HG03280 (cell line): ENCODE data around the gene UST.
"Not testable (repeated sequence)": the region's sequence is repeated elsewhere in the genome, so short reads cannot be mapped to it uniquely, and the experiment has no call there.

Experiments used
- ATAC-seq: cut with Tn5 transposase; IDR thresholded peaks from one replicate; pipeline ENCODE4 v1.9.1; 2021; ENCODE audit warnings: mild to moderate bottlenecking, moderate library complexity; ENCODE audit not compliant: unreplicated experiment

The UST gene

GRCh38 chr6:148735989-148736388 lies 10.8 kb upstream of the UST start:
- ATAC-seq: no peak

GRCh38 chr6:148736774-148737412 lies 9.9 kb upstream of the UST start:
- ATAC-seq: no peak

GRCh38 chr6:148737806-148738205 lies 9.0 kb upstream of the UST start:
- no peak for ATAC-seq

DNA sequence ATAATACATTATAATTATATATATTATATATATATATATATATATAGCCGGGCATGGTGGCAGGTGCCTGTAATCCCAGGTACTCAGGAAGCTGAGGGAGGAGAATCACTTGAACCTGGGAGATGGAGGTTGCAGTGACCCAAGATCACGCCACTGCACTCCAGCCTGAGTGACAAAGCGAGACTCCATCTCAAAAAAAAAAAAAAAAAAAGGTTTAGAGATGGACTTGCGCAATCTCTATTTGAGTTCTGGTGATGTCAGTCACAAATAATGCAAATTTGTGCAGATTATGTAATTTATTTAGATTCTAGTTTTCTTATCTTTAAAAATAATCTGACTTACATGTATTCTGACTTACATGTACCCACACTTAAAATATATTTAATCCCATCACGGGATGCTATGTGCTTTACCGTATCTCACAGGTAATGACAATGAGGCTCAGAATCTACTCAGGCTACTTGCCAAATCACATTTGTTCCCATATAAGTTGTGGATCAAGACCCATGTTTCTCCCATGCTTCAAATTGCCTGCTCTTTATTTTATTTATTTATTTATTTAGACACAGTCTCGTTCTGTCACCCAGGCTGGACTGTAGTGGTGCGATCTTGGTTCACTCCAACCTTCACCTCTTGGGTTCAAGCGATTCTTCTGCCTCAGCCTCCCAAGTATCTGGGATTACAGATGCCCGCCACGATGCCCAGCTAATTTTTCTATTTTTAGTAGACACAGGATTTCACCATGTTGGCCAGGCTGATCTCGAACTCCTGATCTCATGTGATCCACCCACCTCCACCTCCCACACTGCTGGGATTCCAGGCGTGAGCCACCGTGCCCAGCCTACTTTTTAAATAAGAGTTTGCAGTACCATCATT lies 7.6 kb upstream of the UST start:
- ATAC-seq: no peak

GRCh38 chr6:148739822-148740128 lies 7.1 kb upstream of the UST start:
- ATAC-seq: no peak

DNA sequence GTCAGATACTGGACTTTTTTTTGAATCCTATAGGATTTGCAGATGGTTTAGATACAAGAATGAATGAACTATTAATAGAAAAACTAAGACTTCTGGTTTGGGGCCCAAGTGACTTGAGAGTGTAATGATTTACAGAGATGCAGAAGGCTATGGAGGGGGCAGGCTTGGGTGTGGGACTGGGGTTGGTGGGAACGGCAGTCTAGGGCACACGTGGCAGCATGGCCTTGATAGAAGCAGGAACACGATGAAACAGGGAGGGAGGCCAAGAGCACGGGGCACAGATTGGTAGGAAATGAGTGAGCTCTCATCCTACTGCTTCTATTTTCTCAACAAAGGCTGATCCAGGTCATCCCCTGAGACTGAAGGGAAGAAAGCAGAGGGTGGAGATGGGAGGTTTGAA lies 3.4 kb upstream of the UST start:
- no peak for ATAC-seq

- ATAC-seq: no peak
Measured at GRCh38 chr6:148745926-148746325, 904 bp upstream of the UST start.

DNA sequence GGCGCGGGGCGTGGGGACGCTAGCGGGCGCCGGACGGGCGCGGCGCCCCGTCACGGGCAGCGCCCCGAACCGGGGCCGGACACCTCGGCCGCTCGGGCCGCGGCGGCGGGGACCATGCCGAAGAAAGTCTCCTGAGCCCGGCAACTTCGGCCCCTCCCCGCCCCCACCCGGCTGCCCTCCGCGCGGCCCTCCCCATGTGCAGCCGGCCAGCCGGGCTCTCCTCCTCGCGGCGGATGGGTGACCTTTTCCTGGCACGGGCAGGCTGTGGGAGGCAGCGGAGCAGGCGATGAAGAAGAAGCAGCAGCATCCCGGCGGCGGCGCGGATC lies 278 bp downstream of the UST start:
- no peak for ATAC-seq

DNA sequence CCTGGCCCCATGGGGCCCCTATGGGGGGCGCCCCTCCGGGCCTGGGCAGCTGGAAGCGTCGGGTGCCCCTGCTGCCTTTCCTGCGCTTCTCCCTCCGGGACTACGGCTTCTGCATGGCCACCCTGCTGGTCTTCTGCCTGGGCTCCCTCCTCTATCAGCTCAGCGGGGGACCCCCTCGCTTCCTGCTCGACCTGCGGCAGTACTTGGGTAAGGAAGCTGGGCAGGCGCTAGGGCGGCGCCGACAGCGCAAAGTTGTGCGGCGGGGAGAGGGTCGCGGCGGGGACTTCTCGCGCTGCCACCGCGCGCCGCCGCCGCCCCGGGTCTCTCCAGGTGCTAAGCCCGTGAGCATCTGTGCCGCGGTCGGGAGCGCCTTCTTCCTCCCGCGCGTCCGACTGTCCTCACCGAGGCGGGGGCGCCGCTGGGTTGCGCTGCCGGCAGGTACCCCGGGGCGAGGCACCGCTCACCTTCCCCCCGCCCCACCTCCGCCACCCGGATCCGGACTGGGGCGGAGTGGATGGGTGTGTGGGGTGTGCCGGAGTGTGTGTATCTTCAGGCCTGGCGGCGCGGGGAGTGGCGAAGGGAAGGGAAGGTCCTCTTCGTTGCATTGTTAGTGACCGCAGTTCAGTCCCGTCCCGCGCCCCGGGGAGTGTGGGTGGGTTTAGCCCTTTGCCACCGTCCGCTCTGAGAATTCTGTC lies 788 bp downstream of the UST start:
- ATAC-seq: no peak

GRCh38 chr6:148749674-148750073 lies 2.8 kb downstream of the UST start:
- no peak for ATAC-seq

DNA sequence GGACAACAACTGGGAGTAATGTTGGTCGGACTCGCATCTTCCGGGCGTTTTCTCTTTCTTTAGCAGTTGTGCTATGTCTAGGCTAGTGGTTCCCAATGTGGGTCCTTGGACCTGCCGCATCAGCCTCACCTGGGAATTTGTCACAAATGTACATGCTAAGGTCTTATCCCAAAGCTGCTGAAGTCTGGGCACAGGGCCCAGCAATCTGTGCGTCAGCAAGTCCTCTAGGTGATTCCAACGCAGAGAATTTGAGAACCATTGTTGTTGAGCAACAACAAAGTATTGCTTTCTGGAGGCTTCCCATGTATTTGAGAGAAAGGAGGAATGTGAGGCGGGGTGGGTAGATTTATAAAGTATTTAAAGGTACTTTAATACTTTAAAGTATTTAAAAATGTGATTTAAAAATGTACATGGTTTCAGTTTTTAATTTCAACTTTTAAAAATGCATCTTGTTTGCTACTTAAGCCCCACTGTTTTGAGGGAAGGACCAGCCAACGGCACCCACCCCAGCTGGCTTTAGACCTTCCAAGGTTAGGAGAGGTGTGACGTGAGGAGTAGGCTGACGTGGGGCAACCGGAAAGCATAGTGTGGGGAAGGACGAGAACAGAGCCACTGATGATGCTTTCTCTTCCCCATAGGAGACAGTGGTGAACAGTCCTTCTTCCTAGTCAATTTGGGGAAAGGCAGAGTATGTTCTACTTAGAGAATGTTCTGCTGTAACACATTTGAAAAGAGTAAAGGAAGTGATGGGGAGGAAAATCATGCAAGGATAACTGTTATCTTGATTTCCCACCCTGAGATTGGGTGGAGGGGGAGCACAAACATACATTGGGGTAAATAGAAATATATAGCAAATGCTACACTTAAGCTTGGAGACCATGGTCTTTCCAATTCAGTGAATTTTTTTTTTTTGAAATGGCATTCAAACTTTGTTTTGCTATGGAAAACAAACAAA lies 4.3 kb downstream of the UST start:
- no peak for ATAC-seq

DNA sequence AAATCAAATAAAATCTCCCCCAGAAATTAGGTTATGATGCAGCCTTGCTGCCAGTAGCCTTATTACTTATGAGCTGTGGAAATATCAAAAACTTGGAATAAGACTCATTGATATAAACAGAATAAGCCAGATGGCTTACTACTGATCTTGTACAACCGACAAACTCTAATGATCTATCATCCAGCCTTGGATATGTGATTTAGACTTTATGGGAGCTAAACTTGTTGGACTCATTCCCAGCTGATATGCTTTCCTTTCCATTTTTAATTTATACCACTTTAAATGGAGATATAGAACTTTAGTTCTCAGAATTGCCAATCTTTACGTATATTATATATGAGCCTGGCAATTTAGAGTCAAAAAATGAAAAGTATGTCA lies 5.0 kb downstream of the UST start:
- no peak for ATAC-seq

DNA sequence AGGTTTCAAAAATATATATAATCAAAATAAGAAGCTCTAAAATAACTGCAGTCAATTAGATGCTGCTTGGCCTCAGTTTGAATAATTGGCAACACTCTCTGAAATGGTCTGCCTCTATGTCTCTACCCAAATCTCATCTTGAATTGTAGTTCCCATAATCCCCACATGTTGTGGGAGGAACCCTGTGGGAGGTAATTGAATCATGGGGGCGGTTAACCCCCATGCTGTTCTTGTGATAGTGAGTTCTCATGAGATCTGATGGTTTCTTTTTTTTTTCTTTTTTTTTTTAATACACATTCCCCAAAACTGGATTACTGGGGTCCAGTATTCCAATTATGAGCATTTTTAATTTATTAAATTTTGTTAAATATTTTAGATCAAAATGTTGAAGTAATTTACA lies 8.5 kb downstream of the UST start:
- ATAC-seq: not testable (repeated sequence)

DNA sequence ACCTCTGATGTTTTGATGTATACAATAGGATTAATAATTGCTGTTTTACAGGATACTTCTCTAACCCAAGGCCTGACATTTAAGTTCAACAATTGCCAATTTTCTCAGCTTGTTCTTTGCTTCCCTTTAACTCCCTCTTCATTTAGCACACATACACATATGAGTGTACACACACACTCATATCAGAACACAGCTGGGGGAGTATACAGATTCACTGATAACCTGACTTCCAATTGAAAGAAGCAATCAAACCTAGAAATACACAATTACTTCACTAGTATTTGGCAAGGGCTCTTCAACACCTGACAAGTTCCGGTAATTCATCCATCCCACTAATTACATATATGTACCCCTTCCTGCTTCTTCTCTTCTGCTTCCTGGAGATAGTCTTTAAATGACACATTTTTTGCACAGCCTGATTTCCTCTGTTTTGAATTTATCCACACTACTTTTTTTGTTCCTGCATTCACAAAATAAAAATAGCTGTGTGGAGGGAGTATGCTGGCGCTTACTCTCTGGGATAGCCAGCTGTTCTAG lies 11.2 kb downstream of the UST start:
- ATAC-seq: no peak

- ATAC-seq: peak; percentile 79
Measured at GRCh38 chr6:148758492-148758891, 11.7 kb downstream of the UST start.

GRCh38 chr6:148760258-148760534 lies 13.4 kb downstream of the UST start:
- ATAC-seq: no peak

DNA sequence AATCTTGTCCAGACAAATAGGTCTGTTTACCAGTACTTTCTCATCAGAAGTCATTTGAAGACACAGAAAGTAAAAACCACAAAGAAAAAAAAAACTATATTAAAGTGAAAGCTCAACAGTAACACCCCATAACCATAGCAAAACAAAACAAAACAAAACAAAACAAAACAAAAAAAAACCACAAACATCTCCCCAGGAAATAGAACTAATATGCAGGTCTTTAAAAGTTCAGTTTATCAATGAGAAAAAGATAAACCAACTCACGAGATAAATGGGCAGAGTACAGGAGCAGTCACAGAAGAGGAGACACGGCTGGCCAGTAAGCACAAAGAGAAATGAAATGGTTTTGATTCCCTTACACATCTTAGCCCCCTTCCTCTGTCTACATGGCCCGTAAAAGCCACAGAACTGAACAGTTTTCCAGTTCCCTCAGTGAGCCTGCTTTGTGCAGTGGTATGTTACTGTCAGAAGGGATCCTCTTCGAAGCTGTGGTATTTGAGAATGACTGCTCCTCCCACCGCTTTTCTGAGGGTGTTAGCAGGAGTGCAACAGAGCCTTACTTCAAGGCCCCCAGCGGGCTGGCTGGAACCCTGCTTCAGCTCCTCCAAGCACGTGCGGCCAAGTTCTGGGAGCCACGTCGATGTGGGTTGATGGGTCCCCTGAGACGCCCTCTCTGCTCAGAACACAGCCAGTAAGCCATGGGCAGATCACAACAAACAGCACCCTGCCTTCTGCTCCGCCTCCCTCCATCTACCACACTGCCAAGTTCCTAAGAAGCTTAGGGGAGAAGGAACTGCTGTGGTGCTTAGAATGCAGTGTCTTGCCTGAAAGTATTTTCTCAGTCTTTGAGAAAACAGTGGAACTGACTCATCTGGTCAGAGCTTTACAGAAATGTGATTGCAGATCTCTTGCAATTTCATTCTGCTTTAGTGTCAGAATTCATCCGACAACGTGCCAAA lies 14.0 kb downstream of the UST start:
- ATAC-seq: no peak

DNA sequence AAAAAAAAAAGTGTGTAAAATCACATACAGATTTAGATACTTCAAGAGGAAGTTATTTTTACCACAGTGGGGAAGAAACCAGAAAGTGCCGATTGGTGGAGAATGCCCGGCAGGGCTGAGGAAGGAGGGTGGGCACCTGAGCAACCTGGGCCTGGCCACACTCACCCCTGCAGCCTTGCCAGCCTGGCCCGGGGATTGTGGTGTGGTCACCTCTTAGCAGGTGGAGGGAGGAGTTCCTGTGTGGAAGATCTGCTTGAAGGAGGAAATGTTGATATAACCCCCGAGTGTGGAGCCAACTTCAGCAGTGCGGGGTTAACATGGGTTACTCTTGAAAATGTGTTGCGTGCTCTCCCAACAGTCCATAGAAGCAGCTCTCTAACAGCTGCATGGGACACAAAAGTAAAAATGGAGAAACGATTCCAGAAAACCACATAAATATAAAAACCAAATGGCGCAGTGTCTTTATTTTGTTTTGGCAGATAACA lies 14.7 kb downstream of the UST start:
- ATAC-seq: no peak

DNA sequence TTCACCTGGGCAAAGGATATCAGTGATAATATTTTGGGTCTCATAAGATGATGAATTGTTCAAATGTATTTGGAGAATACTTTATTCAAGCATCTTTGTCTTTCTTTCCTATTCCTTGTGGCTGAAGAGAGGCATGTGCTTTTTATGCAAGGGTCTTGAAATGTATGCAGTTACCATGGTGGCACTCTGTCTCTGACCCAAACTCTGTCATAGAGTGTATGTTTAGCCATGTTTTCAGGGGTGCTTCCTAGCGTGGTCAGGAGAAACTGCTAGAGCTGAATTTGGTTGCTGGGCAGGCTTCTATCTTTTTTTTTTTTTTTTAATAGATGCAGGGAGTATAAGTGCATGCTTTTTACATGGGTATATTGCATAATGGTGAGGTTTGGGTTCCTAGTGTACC lies 15.4 kb downstream of the UST start:
- ATAC-seq: no peak
